HG03571 (cell line): ENCODE measurements around the gene PTGR3.
"Not testable (repeated sequence)": the region's sequence is repeated elsewhere in the genome, so short reads cannot be mapped to it uniquely, and the experiment has no call there.

Experiments
- ATAC-seq: cut with Tn5 transposase; IDR thresholded peaks from one replicate; pipeline ENCODE4 v1.9.1; 2021; ENCODE audit not compliant: unreplicated experiment

PTGR3 gene

DNA sequence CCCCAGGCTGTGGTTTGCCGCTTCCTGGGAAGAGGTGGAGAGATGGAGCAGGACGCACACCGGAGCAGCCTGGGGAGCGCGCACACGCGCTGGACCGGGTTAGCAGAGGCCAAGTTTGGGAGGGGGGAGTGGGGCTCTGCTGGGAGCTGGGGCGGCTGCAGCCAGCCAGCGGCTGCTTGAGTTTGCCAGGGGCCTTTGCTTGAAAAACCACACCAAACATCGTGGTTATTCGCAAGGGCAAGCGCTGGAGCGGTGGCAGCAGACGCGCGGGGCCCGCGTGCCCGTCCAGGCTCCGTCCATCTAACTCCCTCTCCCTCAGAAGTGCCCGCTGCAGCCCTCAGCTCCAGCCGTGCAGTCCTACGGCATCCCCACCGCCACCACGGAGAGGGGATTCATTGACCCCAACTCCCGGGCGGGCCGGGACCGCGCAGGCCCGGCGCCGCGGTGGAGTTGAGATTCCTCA lies 4.6 kb downstream of the PTGR3 start:
- ATAC-seq = no peak

DNA sequence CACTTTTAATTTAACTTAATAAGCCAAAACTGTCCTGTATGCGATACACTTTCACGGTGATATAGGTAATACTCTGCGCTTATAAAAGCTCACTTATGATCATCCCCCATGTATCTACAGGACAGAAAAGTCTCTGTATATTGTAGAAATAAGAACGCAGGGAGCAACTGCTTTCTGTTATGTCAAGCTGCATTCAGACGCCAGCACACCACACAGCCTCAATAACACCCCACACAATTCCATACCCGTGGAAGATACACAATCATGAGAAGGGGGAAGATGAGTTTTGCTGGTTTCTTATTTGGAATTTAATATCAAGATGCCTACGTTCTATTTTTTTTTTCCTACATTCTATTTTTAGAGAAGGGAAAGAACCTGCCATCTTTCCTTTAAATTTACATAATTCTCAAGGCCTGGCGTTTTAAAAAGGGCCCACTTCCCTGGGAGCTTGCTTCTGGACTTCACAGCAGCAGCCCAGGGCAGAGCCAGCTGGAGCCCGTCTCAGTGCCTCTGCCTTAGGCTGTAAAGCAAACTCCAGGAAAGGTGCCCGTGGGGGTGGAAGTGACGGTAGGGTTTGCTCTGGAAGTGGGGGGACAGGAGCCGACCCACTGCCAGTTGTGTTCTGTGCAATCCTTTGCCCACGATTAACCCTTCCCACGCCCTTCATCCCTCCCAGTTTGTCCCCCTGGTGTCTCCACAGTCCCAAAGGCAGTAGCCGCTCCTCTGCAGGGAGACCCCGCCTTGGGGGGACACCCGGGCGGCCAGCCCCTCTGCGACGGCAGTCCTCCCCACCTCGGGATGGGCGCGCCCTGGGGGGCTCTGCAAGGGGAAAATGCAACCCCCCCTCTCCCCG lies 5.3 kb downstream of the PTGR3 start:
- ATAC-seq = no peak

DNA sequence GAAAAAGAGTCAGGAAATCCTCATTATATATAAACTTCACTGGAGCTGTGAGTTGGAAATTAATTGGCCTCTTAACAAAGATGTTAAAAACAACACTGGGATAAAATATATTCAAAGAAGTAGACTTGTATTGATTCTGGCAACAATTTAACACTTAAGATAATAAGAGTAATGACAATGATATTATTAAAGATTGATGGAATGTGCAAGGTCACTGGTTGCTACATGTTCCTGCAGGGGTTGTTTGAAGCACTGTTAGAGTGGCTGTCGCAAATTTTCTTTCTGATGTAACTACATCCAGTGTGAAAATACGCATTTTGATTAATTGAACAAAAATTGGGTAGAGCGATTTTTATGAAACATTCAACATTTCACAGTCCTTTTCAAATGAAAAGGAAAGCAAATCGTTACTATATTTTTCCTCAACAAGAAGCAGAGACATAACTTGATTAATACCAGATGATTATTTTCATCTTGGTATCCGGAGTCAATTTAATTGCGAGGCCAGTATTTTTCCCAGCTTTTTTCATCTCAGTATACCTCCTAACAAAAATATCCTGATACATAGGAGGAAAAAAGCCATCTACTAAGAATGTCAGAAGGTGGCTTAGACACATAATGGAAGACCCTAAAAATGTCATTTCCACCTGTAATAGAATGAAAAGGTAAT lies 6.1 kb downstream of the PTGR3 start:
- no peak for ATAC-seq

DNA sequence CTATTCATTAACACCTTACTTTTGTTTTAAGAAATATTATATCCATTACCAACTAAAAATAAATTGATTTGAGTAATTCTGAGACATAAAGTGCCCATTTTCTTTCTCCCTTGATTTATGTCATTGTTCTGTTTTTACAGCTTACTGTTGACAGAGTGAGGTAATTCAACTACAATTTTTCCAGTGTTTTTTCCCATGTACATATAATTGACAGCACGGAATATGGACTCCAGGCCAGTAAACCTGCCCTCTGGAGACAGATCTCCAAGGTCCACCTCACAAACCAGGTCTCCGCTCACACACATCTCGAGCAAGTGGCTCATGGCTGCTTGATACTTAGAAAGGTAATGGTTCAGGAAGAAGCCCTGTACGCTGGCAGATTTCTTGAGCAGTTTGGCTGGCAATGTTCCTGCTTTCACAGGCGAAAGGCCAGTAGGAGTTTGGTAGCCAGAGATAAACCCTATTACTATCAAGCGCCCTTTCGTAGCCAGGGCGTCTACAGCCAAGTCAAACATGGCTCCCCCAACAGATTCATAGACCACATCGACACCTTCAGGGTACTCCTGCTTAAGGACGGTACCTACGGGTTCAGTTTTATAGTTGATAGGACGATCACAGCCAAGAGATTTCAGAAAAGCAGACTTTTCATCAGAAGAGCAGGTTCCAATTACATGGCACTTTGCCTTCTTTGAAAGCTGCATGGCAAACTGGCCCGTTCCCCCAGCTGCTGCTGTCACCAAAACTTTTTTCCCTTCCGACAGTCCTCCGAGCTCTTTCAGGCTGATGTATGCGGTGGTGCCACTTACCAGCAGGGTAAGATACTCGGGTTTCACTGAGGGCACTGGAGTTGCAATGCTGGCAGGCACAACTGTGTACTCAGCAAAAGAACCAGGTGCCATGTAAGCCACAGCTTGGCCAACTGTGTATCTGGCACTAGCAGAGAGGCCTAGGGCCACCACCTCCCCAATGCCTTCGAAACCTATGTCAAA lies 7.4 kb downstream of the PTGR3 start:
- no peak for ATAC-seq

DNA sequence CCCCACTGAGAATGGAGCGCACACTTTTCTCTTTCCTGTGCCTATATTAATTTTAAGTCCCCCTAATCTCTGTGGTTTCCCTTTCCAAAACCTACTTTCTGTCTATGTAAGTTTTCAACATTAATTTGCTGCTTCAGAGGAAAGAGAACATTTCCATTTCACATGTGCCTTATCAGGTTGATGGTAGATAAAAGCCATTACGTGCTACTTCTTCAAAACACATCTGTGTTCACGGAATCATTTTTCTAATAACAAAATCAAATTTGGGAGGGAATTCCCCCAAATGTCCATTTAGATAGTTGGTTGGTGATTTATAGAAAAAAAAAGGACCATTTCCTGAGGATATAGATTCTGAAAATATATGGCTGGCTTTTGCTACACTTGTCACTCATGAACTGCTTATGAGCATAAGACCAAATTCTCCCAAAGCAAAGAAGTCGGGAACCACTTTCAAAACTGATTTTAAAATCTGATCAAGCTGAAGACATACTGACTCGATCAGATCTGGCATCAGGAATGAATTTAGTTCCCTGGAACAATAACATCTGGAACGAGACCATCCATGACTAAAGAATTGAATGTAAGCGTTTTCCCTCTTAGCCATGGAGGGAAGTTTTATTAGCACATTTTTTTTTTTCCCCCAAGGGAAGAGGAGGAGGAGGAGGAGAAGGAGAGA lies 8.2 kb downstream of the PTGR3 start:
- ATAC-seq = no peak

DNA sequence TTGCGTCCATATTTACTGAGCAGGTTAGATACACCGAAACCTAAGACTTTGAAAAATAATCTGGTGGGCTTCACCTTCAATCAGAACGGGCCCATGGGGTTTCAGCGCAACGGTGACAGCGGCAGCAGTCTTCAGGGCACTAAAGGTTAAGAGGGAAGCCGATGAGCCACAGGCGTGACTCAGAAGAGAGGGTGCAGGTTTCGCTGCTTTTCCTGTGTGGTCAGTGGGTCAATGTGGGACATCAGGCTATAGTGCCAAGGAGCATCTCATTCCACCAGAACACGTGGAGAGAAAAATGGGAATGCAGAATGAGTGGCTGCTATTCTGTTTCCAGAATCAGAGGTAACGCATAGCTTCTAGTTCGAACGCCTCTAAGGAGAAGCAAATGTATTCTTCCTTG lies 8.9 kb downstream of the PTGR3 start:
- ATAC-seq = no peak

DNA sequence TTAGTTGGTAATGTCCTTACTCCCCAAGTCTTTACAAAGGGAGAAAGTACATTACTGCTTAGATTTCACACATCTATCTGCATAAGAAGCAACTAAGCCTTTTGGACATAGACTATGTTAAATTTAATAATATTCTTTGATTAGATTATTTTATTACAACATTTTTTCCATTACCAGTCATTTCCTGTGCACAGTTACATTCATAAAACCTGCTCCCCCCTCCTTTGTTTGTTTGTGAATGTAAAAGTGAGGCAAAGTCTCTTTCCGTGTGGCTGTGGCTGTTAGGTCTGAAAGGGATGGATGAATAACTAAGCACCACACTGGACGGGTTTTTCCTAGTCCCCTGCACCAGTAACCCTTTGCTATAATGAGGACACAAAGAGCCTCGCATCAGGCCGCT lies 9.6 kb downstream of the PTGR3 start:
- ATAC-seq = no peak

DNA sequence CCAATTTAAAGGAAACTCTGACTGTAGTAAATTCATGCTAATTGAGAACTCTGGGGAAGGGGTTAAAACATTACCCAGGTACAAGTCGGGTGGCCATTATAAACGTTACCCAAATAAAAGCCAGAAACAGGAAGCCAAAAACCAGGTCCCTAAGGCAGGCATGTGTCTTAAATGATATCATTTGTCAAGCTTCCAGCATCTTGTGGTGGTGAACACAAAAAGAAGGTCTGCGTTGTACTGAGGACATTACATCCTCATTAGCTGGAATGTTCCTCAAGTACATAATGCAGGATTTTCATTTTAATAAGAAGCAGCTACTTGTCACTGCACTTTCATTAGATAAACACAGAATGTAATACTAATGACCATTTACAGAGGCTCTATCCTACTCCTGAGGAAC lies 10.9 kb downstream of the PTGR3 start:
- no peak for ATAC-seq

DNA sequence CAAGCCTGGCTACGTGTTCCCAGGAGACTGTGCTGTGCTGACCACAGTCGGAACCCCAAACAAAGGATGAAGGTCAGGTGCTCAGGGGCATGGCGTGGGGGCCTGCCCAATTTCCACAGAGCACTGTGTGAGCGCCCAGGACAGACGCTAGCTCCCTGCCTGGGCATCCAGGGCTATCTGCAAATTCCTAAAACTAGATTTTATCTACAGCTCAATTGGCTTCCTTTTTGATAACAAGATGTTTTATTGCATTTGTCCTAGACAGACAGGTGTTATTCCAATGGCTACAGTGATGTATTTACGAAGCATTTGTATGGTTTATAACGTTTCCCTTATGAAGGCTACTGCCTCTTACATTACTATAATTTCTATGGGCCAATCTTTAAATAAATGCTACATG lies 16.0 kb downstream of the PTGR3 start:
- ATAC-seq = no peak

DNA sequence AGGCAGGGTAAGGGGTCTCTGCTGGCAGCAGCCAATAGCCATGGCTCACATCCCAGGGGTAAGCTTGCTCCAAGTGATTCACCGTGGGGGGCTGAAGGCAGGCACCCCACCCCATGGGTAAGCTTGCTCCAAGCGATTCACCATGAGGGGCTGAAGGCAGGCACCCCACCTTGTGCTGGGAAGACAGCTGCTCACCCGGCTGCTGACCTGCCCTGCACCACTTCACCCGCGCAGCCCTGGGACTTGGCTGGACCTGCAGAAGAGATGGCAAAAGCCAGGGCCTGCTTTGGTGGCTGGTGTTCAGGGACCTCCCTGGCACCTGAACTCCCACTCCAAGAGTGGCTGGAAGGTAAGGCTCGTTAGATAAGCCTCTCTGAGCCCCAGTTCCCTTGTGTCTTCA lies 19.2 kb downstream of the PTGR3 start:
- no peak for ATAC-seq

DNA sequence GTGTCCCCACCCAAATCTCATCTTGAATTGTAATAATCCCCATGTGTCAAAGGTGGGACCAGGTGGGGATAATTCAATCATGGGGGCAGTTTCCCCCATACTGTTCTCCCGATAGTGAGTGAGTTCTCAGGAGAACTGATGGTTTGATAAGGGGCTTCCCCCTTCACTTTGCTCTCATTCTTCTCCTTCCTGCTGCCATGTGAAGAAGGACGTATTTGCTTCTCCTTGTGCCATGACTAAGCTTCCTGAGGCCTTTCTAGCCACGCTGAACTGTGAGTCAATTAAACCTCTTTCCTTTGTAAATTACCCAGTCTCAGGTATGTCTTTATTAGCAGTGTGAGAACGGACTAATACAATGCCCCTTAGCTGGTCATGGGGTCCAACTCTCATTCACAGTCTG lies 21.2 kb downstream of the PTGR3 start:
- ATAC-seq = not testable (repeated sequence)

DNA sequence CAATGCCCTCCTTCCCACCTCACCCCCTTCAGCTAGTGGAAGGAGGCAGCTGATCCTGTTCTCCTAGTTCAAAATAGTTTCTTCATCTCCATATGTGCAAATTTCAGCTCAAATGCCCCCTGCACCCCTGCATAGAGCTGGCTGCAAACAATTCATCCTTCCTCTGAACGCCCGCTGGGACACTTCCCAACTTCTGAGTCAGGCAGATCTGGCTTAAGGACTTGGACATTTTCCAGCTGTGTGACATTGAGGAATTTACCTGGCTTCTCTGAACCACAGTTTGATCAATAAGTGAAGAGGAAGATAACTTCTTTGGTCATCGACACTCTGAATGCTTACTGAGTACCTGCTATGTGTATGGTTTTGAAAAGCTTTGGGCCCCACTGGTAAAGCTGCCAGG lies 23.5 kb downstream of the PTGR3 start:
- ATAC-seq = no peak

DNA sequence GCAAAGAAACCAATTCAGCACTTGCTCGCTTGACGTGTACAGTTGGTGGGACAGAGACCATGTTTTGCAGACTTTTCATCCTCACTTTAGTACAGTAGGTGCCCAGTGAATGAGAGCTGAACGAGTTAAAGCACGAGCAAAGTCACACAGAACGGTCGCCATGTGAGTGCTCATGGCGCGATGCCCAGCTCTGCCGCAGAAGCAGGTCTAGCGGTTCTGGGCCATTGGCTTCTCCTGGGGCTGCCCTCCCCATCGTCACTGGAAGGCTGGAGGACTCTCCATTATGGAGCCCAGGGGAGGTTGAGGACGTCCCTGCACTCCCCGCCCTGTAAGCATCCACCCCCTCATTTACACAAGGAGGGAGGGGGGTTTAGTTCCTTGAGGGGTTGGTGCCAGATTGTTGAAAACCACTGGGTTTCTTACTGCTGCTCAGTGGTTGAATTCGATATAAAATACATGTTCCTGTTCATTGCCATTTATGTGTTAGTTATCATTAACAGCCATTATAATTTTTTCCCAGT lies 24.9 kb downstream of the PTGR3 start:
- ATAC-seq = no peak

DNA sequence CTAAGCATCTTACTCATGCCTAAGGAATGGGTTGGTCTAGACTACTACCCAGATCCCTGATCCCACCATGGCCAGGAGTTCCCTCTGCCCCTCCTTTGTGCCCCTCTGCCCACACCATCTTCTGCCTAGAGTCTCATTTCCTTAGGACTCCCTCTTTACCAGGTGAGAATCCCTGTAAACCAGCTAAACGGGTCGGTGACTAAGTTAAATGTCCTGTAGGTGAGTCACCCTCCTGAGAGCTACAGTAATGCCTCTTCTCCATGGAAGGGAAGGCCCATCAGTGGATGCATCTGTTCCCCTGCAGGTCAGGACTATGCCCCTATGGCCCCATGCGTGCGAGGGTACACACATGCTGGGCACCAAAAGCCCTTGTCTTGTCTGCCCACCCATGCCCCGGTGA lies 25.4 kb downstream of the PTGR3 start:
- ATAC-seq = no peak

DNA sequence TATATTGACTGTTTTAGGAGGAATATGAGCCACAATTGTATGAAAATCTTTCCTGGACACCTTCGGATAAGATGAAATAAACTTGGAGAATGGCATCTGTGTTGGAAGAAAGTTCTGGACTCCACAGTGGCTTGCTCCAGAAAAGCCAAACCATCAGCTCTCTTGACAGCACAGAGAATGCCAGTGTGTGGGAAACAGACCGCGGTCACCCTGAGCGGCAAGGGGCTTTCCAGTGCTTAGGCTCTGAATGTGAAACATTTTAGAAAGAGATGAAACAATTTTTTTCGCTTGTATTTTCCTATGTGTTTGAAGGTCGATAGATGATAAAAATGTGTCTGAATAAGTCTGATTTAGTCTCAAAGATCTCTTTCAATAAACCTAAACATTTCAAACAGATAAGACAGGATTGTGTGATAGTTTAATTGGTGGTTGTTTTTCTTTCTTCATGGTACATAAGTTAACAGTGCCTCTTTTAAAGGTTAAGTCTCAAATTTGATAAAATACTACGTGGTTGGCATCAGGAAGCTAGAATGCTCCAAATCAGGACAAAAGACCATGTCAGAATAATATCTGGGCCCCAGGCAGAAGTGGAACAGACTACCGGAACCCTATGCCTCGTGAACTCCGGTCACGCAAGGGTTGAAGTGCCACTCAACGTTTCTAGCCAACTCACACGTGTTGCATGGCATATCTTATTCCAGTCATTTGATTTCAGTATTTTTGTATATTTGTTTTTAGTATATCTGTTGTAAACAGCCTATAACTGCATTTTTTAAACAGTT lies 28.9 kb downstream of the PTGR3 start:
- no peak for ATAC-seq

DNA sequence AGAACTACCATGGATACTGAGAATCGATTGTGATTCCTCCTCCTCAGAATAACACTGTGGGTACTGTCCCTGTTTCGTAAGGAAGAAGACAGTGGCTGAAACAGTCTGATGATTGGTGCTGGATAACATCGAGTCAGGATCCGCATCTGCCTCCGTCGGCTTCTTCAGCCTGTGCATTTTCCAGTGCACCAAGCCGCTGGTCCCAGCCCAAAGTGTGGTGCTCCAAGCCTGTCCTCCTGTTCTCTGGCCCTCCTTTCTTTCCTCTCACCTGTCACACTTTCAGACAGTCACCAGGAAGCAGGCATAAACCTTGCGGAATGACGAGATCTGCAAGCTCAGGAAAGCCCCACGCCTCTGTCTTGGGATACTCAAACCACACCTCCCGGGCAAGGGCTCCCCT lies 30.6 kb downstream of the PTGR3 start:
- no peak for ATAC-seq

DNA sequence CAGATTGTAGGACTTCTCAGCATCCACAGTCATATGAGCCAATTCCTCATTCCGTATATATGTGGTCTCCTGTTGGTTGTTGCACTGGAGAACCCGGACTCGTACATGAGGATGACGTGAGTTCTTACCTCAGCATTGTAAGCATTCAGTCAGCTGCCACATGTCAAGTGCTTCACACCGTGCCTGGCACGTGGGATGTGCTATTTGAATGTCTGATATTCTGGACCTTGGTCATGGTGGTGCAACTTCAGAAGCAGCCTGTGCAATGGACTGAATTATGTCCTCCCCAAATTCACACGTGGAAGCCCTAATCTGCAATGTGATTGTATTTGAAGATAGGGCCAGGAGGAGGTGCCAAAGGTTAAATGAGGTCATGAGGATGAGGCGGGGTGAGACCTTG lies 32.1 kb downstream of the PTGR3 start:
- ATAC-seq = no peak

DNA sequence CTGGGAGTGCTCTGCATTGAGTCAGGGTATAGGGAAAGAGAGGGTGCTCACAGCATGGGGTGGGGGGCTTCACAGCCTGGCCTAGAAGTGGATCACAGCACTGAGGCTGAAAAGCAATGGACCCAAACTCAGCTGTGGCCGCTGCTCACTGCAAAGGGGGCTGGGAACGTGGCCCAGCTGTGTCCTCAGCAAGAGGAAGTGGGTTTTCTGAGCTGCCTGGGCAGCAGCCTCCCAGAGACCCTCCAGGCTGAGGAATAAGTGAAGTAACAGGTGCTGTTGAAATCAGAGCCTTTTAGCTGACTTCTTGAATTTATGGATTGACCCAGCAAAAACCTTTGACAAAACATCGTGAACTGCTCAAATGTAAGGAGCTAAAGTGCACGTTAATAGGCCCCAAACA lies 35.2 kb downstream of the PTGR3 start:
- ATAC-seq = no peak

DNA sequence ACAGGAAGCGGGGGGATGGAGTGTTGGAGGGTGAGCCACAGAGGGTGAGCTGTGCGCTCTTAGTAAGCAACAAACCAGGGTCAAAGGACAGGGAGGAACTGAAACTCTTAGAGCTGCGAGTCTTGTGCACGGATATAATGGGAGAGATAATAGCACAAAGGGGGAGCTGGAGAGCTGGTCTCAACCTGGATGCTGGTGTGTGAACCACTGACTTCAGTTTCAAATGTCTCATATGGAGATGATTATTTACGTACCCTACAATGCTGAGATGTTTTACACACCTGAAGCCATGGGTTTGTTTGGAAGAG lies 35.9 kb downstream of the PTGR3 start:
- ATAC-seq = peak; percentile 99
